ENCODE data around the gene NACA2.

GRCh38 chr17:61611323-61611722, 20.3 kb upstream of the NACA2 start:
- TF ChIP-seq HMGXB4 (CRISPR knock-in tag; IDR thresholded peaks at IDR 0.05; ENCODE audit: borderline replicate concordance) (no peak), JUNB (IDR thresholded peaks at IDR 0.05) (no peak), E2F6 (IDR thresholded peaks at IDR 0.05; ENCODE audit: borderline replicate concordance, low read depth) (no peak), CTCF (IDR thresholded peaks at IDR 0.05) (no peak)
